Peyer's patch (tissue), 4 donors: ENCODE results near the gene KCNMA1.

ENCODE experiments used
- POLR2A ChIP-seq, 2 donors: fragments of 450-650 bp; IDR thresholded peaks; one replicate each; pipeline ENCODE4 v1.5.1; 2017; ENCODE audit warnings: antibody characterized with exemption in 2 of 2, mild to moderate bottlenecking in 2 of 2, moderate library complexity in 2 of 2
- TF ChIP-seq, protein P1 (sequence below), 6 experiments: fragments of 450-650 bp in 4 of 6; fragments of 200-600 bp in 2 of 6; sonication (generic) in 1 of 6; IDR thresholded peaks; one replicate each; pipeline ENCODE4 v1.5.1; 2017 to 2019; ENCODE audit warnings: antibody characterized with exemption in 6 of 6, mild to moderate bottlenecking in 3 of 6, moderate library complexity in 1 of 6

DNA sequence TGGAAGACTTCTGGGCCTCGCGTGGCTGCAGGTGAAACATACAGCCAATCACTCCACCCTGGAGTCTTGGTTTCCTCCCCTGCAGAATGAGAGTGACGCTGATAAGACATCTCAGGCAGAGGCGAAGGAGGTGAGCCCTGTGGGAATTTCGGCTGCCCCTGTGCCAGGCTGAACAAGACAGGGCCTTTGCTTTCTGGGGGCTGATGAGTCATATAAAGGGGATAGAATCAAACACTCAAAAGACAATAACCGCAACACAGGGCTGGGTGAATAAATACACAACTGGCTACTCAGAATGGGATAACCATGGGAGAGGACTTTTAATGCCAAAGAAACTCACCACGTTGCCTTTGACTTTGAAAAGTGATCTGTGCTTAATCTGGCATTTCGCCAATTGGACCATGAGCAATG, 143.8 kb downstream of the KCNMA1 start:
- no peak for TF ChIP-seq POLR2A (IDR thresholded peaks at IDR 0.05)
- TF ChIP-seq, protein P1, sequence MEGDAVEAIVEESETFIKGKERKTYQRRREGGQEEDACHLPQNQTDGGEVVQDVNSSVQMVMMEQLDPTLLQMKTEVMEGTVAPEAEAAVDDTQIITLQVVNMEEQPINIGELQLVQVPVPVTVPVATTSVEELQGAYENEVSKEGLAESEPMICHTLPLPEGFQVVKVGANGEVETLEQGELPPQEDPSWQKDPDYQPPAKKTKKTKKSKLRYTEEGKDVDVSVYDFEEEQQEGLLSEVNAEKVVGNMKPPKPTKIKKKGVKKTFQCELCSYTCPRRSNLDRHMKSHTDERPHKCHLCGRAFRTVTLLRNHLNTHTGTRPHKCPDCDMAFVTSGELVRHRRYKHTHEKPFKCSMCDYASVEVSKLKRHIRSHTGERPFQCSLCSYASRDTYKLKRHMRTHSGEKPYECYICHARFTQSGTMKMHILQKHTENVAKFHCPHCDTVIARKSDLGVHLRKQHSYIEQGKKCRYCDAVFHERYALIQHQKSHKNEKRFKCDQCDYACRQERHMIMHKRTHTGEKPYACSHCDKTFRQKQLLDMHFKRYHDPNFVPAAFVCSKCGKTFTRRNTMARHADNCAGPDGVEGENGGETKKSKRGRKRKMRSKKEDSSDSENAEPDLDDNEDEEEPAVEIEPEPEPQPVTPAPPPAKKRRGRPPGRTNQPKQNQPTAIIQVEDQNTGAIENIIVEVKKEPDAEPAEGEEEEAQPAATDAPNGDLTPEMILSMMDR (IDR thresholded peaks at IDR 0.05): no peak
